Measurements from ENCODE around the gene PIP5KL1.
"Not testable (repeated sequence)": the region's sequence is repeated elsewhere in the genome, so short reads cannot be mapped to it uniquely, and the experiment has no call there.

Gene PIP5KL1

DNA sequence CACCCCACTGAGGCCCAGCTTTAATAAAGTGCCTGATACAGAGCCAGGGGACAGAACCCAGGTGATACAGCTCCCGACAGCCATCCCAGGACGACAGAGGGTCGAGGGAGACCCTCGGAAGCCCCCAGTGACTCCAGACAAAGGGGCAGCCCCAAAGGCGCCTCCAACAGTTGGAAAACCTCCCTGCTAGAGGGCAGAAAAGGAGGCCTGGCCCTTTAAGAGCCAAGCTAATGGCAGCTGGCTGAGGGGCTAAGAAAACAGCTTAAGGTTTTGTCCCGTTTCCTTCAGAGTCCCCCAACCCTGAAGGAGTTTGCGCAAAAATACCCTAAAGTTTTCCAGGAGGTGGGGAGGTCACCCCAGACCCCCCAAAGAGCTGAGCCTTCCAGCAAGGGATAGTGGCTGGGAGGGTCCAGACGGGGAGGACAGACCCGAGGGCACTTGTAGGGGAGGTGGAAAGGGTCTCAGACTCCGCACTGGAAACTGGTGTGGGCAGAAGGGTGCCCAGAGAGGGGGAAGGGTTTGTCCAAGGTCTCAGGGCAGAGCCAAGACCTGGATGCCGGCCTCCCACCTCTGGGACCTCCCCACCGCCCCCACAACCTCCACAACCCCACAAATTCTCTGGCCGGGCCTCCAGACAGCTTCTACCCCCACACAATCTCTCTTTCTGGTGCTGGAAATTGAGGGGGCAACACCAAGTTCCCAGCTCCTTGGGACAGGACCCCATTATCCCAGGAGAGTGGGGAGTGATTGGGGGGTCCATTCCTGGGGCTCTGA, 44.9 kb downstream of the PIP5KL1 start:
- DNase-seq: no peak

DNA sequence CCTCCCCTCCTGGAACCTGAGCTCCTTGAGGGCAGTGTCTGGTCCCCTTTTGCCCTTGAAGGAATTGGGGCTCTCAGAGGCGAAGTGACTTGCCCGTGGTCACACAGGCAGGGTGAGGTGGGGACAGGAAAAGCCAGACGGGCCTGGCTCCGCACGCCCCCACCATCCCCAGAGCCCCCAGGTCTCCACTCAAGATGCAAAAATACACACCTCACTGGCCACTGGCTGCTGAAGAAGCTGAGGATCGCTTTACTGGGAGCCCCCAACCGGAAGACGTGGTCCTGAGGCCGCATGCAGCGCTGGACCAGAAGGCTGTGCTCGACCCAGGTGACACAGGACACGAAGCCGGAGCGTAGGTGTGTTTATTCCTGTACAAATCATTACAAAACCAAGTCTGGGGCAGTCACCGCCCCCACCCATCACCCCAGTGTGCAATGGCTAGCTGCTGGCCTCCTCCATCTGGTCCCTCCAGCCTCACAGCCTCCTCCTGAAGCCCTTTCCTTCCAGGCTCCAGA, 45.5 kb downstream of the PIP5KL1 start:
- no peak for DNase-seq

DNA sequence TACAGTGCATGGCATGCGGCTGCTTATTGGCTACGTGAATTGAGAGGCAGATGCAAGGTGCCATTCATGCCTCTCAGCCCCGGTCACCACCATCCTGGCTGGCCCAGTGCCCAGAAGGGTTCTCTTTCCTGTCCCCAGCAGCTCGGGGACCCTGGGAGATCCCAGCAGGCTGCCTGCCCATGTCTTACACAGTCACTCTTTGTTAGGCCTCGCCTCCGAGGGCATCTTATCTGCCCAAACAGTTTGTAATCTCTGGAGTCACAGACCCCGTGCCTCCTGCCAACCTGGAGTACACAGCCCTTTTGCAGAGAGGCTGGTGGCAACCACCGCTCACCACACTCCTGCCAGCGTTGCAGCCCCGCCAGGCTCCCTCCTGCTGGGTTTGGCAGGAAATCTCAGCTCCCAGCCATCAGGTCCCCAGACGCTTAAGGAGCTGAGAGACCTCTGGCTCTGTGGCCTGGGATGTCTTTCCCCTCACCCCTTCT, 46.1 kb downstream of the PIP5KL1 start:
- DNase-seq: no peak

DNA sequence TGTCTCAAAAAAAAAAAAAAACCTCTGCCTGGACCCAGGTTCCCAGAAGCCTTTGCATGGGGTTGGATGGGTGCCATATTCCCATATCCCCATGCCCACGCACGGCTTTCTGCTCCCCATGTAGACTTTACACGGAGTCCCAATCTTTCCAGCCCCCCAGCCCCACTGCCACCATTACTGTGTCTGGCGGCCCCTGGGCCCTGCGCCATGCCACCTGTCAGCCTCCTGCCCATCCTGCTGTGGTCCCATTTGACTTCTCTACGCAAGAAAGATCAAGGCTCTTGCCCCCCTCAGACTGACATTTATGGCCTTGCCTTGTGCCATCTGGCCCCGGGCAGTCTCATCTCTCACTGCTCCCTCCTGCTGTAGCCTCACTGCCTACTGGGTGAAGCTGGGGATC, 46.6 kb downstream of the PIP5KL1 start:
- DNase-seq: no peak

DNA sequence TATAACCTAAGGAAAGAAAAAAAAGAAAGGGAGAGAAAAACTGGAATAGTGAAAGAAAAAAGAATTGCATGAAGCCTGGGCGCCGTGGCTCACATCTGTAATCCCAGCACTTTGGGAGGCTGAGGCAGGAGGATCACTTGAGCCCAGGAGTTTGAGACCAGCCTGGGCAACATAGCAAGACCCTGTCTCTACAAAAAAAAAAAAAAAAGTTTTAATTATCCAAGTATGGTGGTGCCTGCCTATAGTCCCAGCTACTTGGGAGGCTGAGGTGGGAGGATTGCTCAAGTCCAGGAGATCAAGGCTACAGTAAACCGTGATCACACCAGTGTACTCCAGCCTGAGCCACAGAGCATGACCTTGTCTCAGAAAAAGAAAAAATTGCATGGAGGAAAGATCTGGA, 48.9 kb downstream of the PIP5KL1 start:
- not testable (repeated sequence) for DNase-seq

GRCh38 chr9:127880143-127880542, 50.4 kb downstream of the PIP5KL1 start:
- DNase-seq: no peak

DNA sequence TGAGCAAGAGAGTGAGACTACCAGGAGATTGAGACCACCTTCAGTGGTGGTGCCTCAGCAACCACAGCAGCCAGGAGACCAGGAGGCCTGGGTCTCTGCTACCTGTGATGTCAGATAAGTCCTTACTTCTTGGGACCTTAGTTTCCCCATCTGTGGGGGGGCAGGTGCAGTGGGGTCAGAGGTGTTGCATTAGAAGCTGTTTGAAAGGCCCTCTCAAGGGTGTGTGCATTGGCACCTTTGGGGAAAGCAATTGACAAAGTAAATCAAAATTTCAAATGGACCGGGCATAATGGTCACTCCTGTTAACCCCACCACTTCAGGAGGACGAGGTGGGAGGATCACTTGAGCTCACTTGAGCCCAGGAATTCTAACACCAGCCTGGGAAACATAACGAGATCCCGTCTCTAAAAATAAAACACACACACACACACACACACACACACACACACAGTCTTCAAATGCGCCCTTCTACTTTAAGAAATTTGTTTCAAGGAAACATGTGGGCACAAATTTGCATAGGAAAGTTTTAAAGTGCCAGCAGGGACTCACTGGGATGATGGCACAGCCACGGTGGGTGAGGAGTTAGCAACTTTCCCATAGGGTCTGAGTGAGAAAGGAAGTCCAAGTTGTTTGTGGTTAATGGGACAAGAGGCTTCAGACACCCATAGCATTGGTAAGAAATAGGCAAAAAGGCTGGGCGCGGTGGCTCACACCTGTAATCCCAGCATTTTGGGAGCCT, 51.8 kb downstream of the PIP5KL1 start:
- no peak for DNase-seq

DNA sequence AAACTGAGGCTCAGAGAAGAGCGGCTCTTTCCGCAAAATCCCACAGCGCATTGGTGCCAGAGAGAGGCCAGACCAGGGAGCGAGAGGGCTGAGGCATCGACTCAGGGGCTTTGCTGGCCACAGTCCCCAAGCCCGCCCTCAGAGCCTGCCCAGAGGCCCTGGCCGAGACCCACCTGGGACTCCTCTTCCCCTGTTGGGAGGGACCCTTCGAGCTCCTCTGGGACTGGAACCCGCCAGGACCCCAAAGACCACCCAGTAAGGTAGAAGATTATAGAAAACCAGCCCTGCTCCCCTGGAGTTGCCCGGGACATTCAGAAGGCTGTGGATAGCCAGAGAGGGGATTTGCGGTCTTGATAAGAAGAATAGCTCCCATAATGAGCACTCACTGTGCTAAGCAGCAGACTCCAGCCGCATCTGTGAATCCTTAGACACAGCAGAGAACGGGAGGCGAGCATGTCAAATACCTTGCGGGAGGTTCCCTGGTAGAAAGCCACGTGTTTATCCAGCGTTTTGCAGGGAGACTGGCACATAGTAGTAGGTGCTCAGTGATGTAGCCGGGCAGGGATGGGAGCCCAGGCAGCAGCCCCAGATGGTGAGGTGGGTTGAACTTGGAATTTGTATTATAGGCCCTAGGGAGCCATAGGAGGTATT, 52.5 kb downstream of the PIP5KL1 start:
- no peak for DNase-seq

GRCh38 chr9:127877566-127877998, 53.0 kb downstream of the PIP5KL1 start, which contains the start of gene AK1:
AK1 (minus strand) TSS chr9:127877675; CDS start chr9:127874617, 3,058 bp downstream.
- DNase-seq: peak; percentile 41

DNA sequence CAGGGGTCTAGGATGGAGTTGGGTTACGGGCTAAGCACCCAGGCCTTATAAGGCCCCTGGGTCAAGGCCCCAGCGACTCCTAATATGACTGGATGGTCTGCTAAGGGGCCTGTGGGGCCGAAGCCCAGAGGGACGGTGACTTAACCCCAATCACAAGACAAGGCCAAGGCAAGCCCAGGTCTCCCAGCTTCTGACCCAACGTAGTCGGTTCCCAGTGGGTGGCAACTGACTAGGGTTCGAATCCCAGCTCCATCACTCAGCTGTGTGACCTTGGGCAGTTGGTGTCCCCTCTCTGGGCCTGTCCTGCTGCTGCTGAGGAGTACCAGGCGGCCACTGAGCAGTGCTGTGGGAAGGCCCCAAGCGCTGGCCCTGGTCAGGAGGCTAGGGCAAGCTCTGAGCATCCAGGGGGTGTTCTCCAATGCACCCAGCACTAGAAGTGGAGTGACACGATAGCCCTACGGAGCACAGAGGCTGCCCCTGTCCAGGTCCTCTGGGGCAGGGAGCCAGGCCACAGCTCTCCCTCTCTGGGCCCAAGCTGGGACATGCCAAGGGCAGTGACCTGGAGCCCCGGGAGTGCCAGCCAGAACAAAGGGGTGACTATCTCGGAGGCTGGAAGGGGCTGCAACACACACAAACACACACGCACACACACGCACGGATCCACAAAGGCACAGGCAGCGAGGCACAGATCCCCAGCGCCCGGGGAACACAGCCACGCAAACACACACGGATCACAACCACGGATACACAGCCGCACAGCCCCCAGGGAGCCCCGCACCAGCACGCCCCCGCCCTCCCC, 53.6 kb downstream of the PIP5KL1 start:
- no peak for DNase-seq

DNA sequence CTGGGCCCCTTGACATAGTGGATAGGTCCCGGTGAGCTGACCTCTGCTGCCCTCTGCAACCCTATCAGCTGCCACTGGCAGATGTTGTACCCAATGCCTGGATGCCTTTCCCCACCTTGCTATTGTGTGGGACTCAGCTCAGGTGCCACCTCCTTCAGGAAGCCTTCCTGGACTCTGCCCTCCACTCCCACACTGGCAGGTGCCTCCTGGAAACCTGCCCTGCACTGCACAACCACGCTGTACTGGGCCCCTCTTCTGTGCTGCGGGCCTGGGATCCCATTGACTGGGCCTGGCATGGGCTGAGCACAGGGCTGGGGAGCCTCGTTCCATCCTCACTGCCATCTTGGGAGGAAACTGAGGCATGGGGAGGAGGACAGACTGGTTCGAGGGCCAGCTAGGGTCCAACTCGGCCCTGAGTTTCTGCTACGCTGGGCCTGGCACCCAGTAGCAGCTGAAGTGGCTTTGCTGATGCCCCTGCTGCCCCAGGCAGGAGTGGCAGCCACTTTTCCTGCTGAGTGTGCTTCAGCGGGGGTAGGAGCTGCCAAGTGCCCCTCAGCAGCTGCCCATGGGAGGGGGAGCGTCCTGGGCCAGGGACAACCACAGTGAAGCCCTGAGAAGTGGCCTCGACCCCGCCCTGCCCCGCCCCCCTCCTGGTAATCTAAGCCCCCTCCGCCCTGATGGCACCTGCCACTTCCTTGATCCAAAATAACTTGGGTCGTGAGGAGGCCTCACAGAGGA, 54.4 kb downstream of the PIP5KL1 start:
- DNase-seq: no peak

DNA sequence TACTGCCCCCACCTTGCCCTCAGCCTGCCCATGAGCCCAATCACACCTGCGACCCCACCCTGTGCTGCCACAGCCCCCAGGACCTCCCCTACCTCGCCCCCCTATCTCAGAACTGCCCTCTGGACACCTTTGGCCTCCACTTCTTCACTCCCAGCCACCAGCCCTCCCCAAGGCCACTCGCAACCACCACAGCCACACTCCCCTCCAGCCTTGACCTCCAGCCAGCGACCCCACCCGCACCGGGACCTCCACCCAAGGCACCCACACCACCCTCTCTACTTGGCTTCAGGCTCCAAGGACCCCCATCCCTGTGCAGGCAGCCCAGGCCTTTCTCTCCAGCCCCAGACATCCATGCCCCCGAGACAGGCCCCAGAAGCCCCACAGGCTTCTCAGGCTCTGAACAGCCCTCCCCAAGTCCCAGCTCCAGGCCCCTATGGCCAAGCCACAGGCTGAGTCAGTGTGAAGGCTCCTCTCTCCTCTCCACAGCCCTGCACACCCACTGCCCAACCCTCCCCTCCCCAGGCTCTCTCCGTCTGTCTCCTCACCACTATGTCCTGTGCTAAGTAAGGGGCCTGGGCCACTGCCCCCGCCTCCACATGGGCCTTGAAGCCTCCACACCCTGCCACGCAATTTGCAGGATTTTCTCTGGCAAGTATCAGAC, 55.1 kb downstream of the PIP5KL1 start:
- DNase-seq: no peak

- peak; percentile 26 for DNase-seq
Observed at GRCh38 chr9:127874301-127875221, 56.0 kb downstream of the PIP5KL1 start.

DNA sequence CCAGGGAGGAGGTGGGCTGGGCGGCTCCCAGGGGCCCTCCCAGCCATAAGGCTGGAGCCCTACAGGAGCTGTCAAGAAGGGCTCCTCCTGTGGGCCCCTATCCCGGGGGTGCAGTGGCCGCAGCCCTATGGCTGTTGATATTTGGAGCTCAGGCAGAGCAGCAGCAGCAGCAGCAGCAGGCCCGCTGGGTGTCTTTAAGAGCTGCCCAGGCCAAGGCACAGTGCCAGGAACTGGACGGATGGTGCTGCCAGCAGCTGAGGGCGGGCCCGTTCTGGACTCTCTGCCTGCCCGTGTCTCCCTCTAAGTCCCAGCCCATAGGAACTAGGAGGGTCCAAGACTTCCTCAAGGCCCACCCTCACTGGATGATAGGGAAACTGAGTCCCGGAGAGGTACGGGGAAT, 56.7 kb downstream of the PIP5KL1 start:
- peak; percentile 65 for DNase-seq

GRCh38 chr9:127873223-127873691, 57.3 kb downstream of the PIP5KL1 start:
- DNase-seq: no peak

- DNase-seq: no peak
Observed at GRCh38 chr9:127872369-127873222, 58.0 kb downstream of the PIP5KL1 start.

- DNase-seq: peak; percentile 37
Observed at GRCh38 chr9:127871531-127871930, 59.0 kb downstream of the PIP5KL1 start.

DNA sequence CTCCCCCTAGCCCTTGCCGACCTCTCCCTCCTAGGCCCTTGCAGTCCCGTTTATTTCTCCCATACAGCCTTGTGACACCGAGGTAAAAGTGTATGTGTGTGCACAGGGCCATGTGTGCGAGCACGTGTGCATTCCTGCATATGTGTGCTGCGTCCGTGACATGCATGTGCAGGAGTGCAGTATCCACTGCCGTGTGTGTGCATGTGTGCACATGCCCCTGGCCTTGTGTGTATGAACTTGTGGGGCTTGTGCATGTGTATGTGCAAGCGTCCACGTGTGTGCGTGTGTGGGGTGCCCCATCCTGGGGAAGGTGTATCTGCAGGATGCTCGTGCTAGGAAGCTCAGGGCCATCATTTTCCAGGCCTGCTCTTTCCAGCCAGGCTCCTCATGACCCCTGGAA, 59.7 kb downstream of the PIP5KL1 start:
- DNase-seq: no peak

All from NCI-H226 (cell line).